ENCODE measurements around the gene CREG1. TPM values are rescaled to one million over a fixed set of nuclear protein-coding genes. Genes with fewer than 3 reads are reported as not detected.

CREG1 gene
- total RNA-seq, 2 donors from 2014 or later: 7.3 to 12.6 TPM

Other genes starting within 250 kb of the CREG1 start
- gene CD247, start 35.2 kb downstream of the CREG1 start, total RNA-seq: 100 to 1,000 TPM; 265 to 295 TPM
- 100 to 1,000 TPM in 1 of 2 donors, 10 to 100 TPM in 1; 88.0 to 101 TPM for gene RCSD1, start 76.5 kb upstream of the CREG1 start, total RNA-seq
- 1 to 10 TPM; 3.0 to 4.2 TPM for gene MPZL1, start 168.2 kb upstream of the CREG1 start, total RNA-seq

All from T-helper 17 cell (primary cell).